H9 (cell line): Measurements from ENCODE around the gene DOCK2. TPM values are rescaled to one million over a fixed set of nuclear protein-coding genes. Genes with fewer than 3 reads are reported as not detected.

Experiments
- DNase-seq: peaks from one replicate; pipeline ENCODE4 v3.0.0-alpha.2; 2017
- H2AFZ ChIP-seq: one replicate; pipeline ENCODE4 v1.6.1; 2013; ENCODE audit warnings: mild to moderate bottlenecking, low read length, control low read depth, moderate library complexity
- H2AK5ac ChIP-seq: 2 replicates; pipeline ENCODE4 v1.6.1; 2013; ENCODE audit warnings: low read length, control low read depth, mixed read lengths; ENCODE audit not compliant: insufficient read length
- H2BK120ac ChIP-seq: one replicate; pipeline ENCODE4 v1.6.1; 2013; ENCODE audit warnings: low read depth, mild to moderate bottlenecking, low read length, control low read depth, inconsistent platforms; ENCODE audit not compliant: poor library complexity, severe bottlenecking
- H2BK12ac ChIP-seq: 2 replicates; pipeline ENCODE4 v1.6.1; 2013; ENCODE audit warnings: low read length, control low read depth, mixed read lengths, low read depth; ENCODE audit not compliant: insufficient read length
- H2BK15ac ChIP-seq: 2 replicates; pipeline ENCODE4 v1.6.1; 2013; ENCODE audit warnings: low read depth, low read length, control low read depth
- H2BK20ac ChIP-seq: one replicate; pipeline ENCODE4 v1.6.1; 2013; ENCODE audit warnings: low read depth, mild to moderate bottlenecking, low read length, control low read depth, inconsistent platforms; ENCODE audit not compliant: poor library complexity, severe bottlenecking
- H2BK5ac ChIP-seq: 2 replicates; pipeline ENCODE4 v1.6.1; 2013; ENCODE audit warnings: low read length, control low read depth, mixed read lengths; ENCODE audit not compliant: insufficient read length
- H3K14ac ChIP-seq: 2 replicates; pipeline ENCODE4 v1.6.1; 2013; ENCODE audit warnings: low read length, control low read depth; ENCODE audit not compliant: insufficient read depth
- H3K18ac ChIP-seq: 2 replicates; pipeline ENCODE4 v1.6.1; 2013; ENCODE audit warnings: low read depth, mild to moderate bottlenecking, mixed read lengths, low read length, control low read depth; ENCODE audit not compliant: insufficient read length
- H3K23ac ChIP-seq: 2 replicates; pipeline ENCODE4 v1.6.1; 2013; ENCODE audit warnings: low read length, control low read depth, mixed read lengths, low read depth; ENCODE audit not compliant: insufficient read length
- H3K23me2 ChIP-seq: 2 replicates; pipeline ENCODE4 v1.6.1; 2013; ENCODE audit warnings: low read depth, mild to moderate bottlenecking, mixed read lengths, low read length, control low read depth; ENCODE audit not compliant: insufficient read length, poor library complexity, severe bottlenecking
- H3K27ac ChIP-seq: 2 replicates; pipeline ENCODE4 v1.5.1; 2013; ENCODE audit warnings: low read length, control low read depth, mixed read lengths, low read depth; ENCODE audit not compliant: insufficient read length
- H3K27me3 ChIP-seq: 2 replicates; pipeline ENCODE4 v1.6.1; 2013; ENCODE audit warnings: low read length, control low read depth, inconsistent platforms; ENCODE audit not compliant: insufficient read depth
- H3K4ac ChIP-seq: 2 replicates; pipeline ENCODE4 v1.6.1; 2013; ENCODE audit warnings: low read depth, mild to moderate bottlenecking, control low read depth, inconsistent platforms, low read length, moderate library complexity
- H3K4me1 ChIP-seq: 2 replicates; pipeline ENCODE4 v1.6.1; 2013; ENCODE audit warnings: low read length, control low read depth, inconsistent platforms; ENCODE audit not compliant: insufficient read depth
- H3K4me2 ChIP-seq: 2 replicates; pipeline ENCODE4 v1.6.1; 2013; ENCODE audit warnings: low read length, control low read depth, mixed read lengths; ENCODE audit not compliant: insufficient read length, insufficient read depth
- H3K56ac ChIP-seq: 2 replicates; pipeline ENCODE4 v1.6.1; 2013; ENCODE audit warnings: low read depth, mild to moderate bottlenecking, mixed read lengths, low read length, control low read depth; ENCODE audit not compliant: insufficient read length
- H3K79me1 ChIP-seq: 2 replicates; pipeline ENCODE4 v1.6.1; 2013; ENCODE audit warnings: low read depth, mild to moderate bottlenecking, moderate library complexity, low read length, control low read depth, inconsistent platforms; ENCODE audit not compliant: insufficient read depth, poor library complexity, severe bottlenecking
- H3K79me2 ChIP-seq: 2 replicates; pipeline ENCODE4 v1.6.1; 2013; ENCODE audit warnings: low read length, control low read depth, inconsistent platforms; ENCODE audit not compliant: insufficient read depth
- H3K9ac ChIP-seq: 2 replicates; pipeline ENCODE4 v1.6.1; 2013; ENCODE audit warnings: low read length, control low read depth, mixed read lengths; ENCODE audit not compliant: insufficient read length; ENCODE audit errors: extremely low read depth
- H3K9me3 ChIP-seq: one replicate; pipeline ENCODE4 v1.6.1; 2013; ENCODE audit warnings: low read depth, low read length, inconsistent platforms; ENCODE audit not compliant: control insufficient read depth
- H3T11ph ChIP-seq: one replicate; pipeline ENCODE4 v1.6.1; 2013; ENCODE audit warnings: mild to moderate bottlenecking, low read length, control low read depth, inconsistent platforms
- H4K20me1 ChIP-seq: one replicate; pipeline ENCODE4 v1.6.1; 2013; ENCODE audit not compliant: control insufficient read depth, insufficient read length, insufficient read depth
- H4K5ac ChIP-seq: 2 replicates; pipeline ENCODE4 v1.6.1; 2013; ENCODE audit warnings: low read depth, mild to moderate bottlenecking, mixed read lengths, low read length, control low read depth; ENCODE audit not compliant: insufficient read length
- H4K8ac ChIP-seq: replicated peaks from 2 replicates; pipeline ENCODE4 v1.6.1; 2013; ENCODE audit warnings: low read length, control low read depth, mixed read lengths, low read depth; ENCODE audit not compliant: insufficient read length
- H4K91ac ChIP-seq: 2 replicates; pipeline ENCODE4 v1.6.1; 2013; ENCODE audit warnings: low read depth, mild to moderate bottlenecking, moderate library complexity, mixed read lengths, low read length, control low read depth; ENCODE audit not compliant: insufficient read length
- H3K27ac Mint-ChIP-seq, 3 experiments: 2 replicates in 2 of 3; 3 replicates in 1 of 3; pipeline ENCODE4 v1.8.0; 2020 to 2021; ENCODE audit warnings: mixed read lengths in 3 of 3, mild to moderate bottlenecking in 1 of 3, moderate library complexity in 1 of 3
- H3K27me3 Mint-ChIP-seq: 2 replicates; pipeline ENCODE4 v1.8.0; 2021; ENCODE audit warnings: low read depth, mild to moderate bottlenecking, moderate library complexity, mixed read lengths
- H3K36me3 Mint-ChIP-seq, 3 experiments: 2 replicates in 2 of 3; 3 replicates in 1 of 3; pipeline ENCODE4 v1.8.0; 2020 to 2021; ENCODE audit warnings: low read depth in 3 of 3, mixed read lengths in 3 of 3; ENCODE audit not compliant: insufficient read depth in 1 of 3
- H3K4me1 Mint-ChIP-seq, 2 experiments: 2 replicates each; pipeline ENCODE4 v1.8.0; 2020; ENCODE audit warnings: mixed read lengths in 2 of 2
- H3K4me3 Mint-ChIP-seq, 2 experiments: 2 replicates in 1 of 2; 3 replicates in 1 of 2; pipeline ENCODE4 v1.8.0; 2020 to 2021; ENCODE audit warnings: mild to moderate bottlenecking in 2 of 2, mixed read lengths in 2 of 2, moderate library complexity in 1 of 2
- H3K9me3 Mint-ChIP-seq, 2 experiments: 2 replicates in 1 of 2; 3 replicates in 1 of 2; pipeline ENCODE4 v1.8.0; 2020; ENCODE audit warnings: mild to moderate bottlenecking in 2 of 2, mixed read lengths in 2 of 2, moderate library complexity in 1 of 2
- total RNA-seq: library from RNA; stranded (reverse); gene quantifications from 2 replicates; pipeline ENCODE4 v1.2.1, GENCODE V29; 2021
- TF ChIP-seq, protein P1 (sequence below): fragments of 200-600 bp; sonication (generic); conservative IDR thresholded peaks from 3 replicates; pipeline ENCODE4 v1.8.0; 2021; ENCODE audit warnings: antibody characterized with exemption, mild to moderate bottlenecking

DOCK2 gene
- total RNA-seq, 1 experiment from 2014 or later, result 7.8 TPM

DNA sequence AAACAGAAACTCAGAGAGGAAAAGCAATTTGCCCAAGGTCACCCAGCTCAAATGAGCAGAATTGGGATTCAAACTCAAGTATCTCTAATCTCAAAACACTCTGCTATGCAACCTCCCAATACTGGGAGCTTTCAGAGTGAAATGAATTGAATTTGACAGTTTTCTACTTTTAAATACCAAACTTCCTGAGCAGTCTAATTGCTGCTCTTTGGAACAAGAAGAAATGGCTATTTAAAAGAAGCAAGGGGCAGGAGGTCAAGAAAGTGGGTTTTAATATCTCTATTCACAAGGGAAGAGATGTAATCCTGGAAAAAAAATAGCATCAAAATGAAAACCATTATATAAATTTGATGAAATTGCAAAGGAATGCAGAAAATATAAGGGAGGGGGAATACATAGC lies 200.6 kb downstream of the DOCK2 start:
- no peak overlapping the region for H2BK120ac ChIP-seq
- no peak overlapping the region for H3K27ac ChIP-seq
- H2BK20ac ChIP-seq, result no peak overlapping the region
- TF ChIP-seq, protein P1, sequence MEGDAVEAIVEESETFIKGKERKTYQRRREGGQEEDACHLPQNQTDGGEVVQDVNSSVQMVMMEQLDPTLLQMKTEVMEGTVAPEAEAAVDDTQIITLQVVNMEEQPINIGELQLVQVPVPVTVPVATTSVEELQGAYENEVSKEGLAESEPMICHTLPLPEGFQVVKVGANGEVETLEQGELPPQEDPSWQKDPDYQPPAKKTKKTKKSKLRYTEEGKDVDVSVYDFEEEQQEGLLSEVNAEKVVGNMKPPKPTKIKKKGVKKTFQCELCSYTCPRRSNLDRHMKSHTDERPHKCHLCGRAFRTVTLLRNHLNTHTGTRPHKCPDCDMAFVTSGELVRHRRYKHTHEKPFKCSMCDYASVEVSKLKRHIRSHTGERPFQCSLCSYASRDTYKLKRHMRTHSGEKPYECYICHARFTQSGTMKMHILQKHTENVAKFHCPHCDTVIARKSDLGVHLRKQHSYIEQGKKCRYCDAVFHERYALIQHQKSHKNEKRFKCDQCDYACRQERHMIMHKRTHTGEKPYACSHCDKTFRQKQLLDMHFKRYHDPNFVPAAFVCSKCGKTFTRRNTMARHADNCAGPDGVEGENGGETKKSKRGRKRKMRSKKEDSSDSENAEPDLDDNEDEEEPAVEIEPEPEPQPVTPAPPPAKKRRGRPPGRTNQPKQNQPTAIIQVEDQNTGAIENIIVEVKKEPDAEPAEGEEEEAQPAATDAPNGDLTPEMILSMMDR, result no peak
- H4K20me1 ChIP-seq, result no peaks in the 10 kb centered on the region
- H4K5ac ChIP-seq, result no peak overlapping the region
- H2AK5ac ChIP-seq, result no peak overlapping the region
- no peaks in the 10 kb centered on the region for H3K9me3 Mint-ChIP-seq
- no peak overlapping the region for H4K8ac ChIP-seq
- H3K4me3 Mint-ChIP-seq, result no peak overlapping the region
- H3K4me1 ChIP-seq, result no peaks in the 10 kb centered on the region
- H3K9ac ChIP-seq, result no peak overlapping the region
- no peak overlapping the region for H3K18ac ChIP-seq
- no peak overlapping the region for H3K14ac ChIP-seq
- H3K4me2 ChIP-seq, result no peak overlapping the region
- no peak overlapping the region for H3K4ac ChIP-seq
- no peak for DNase-seq
- no peak overlapping the region for H2AFZ ChIP-seq
- H4K91ac ChIP-seq, result no peak overlapping the region
- H2BK12ac ChIP-seq, result no peak overlapping the region
- H3K36me3 Mint-ChIP-seq, result no peaks in the 10 kb centered on the region; a peak in 1 of 7 replicates
- H3K56ac ChIP-seq, result no peak overlapping the region
- no peaks in the 10 kb centered on the region for H3K27me3 ChIP-seq
- H2BK15ac ChIP-seq, result no peak overlapping the region
- H3T11ph ChIP-seq, result no peak overlapping the region
- H3K27me3 Mint-ChIP-seq, result no peaks in the 10 kb centered on the region
- no peaks in the 10 kb centered on the region for H3K23me2 ChIP-seq
- H3K9me3 ChIP-seq, result no peaks in the 10 kb centered on the region
- H3K27ac Mint-ChIP-seq, result no peak overlapping the region
- H3K23ac ChIP-seq, result no peak overlapping the region
- no peak overlapping the region for H2BK5ac ChIP-seq
- H3K79me1 ChIP-seq, result no peaks in the 10 kb centered on the region
- no peaks in the 10 kb centered on the region for H3K79me2 ChIP-seq
- peaks cover 0 to 4% of the 10 kb centered on the region in 2 experiments; a peak in 3 of 4 replicates for H3K4me1 Mint-ChIP-seq
